Stimulated activated memory B cell treated with anti-CD40 and anti-IgM and Interleukin-4, amounts not matched to agents 10 μg/mL and 1 μg/mL and 100 μg/mL, for 72 hours (primary cell): ENCODE measurements around the gene GLCCI1.

Experiments
- ATAC-seq: fragments of 150-1000 bp; cut with Tn5 transposase; 2 replicates; pipeline ENCODE4 v1.10.0; 2021
- H3K27ac Mint-ChIP-seq: one replicate; pipeline ENCODE4 v1.8.0; 2022; ENCODE audit warnings: mild to moderate bottlenecking, mixed read lengths
- H3K27me3 Mint-ChIP-seq: one replicate; pipeline ENCODE4 v1.8.0; 2022; ENCODE audit warnings: mixed read lengths
- H3K36me3 Mint-ChIP-seq: one replicate; pipeline ENCODE4 v1.8.0; 2022; ENCODE audit warnings: mixed read lengths
- H3K4me1 Mint-ChIP-seq: one replicate; pipeline ENCODE4 v1.8.0; 2022; ENCODE audit warnings: mixed read lengths
- H3K4me3 Mint-ChIP-seq: one replicate; pipeline ENCODE4 v1.8.0; 2022; ENCODE audit warnings: mild to moderate bottlenecking, moderate library complexity, mixed read lengths
- H3K9me3 Mint-ChIP-seq: one replicate; pipeline ENCODE4 v1.8.0; 2022; ENCODE audit warnings: mixed read lengths

Gene GLCCI1

DNA sequence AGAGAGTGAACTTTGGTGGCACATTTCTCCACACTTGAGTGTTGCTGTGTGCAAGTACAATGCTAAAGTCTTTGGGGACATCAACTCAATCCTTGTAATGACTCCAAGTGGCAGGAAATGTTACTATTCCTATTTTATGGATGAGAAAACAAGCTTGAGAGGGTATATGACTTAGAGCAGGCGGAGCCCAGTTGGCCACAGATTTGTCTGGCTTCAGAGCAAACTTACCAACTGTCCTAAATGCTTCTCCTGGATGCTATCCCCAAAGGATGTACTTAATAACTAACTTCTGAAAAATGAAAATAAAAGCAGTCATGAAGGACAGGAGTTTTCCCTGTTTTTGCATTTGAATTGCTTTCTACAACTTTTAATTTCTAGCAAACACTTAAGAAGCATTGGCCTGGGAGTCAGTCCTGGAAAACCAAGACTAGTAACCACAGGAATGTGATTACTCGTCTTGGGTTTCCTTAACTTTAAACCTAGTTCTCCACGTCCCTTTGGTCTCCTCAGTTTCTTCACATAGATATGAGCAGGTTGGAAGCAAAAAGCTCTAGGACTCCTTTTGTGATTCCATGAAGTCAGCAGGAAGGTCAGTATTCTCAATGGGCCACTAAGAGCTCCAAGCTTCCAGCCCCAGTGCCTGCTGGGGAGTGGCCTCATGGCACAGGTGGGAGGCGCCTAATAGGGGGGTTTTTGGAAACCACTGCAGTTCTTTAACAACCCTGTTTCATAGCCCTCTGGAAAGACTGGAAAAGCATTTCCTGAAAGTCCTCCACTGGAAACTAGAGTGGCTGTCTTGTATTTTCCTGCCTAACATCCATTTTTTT lies 140.8 kb downstream of the GLCCI1 start:
- peaks cover 34% of the 10 kb centered on the region for H3K4me1 Mint-ChIP-seq
- no peak for ATAC-seq
- no peak overlapping the region for H3K4me3 Mint-ChIP-seq
- H3K36me3 Mint-ChIP-seq, result peaks cover 13% of the 10 kb centered on the region
- no peaks in the 10 kb centered on the region for H3K27me3 Mint-ChIP-seq
- no peak overlapping the region for H3K27ac Mint-ChIP-seq
- peaks cover 4% of the 10 kb centered on the region for H3K9me3 Mint-ChIP-seq

DNA sequence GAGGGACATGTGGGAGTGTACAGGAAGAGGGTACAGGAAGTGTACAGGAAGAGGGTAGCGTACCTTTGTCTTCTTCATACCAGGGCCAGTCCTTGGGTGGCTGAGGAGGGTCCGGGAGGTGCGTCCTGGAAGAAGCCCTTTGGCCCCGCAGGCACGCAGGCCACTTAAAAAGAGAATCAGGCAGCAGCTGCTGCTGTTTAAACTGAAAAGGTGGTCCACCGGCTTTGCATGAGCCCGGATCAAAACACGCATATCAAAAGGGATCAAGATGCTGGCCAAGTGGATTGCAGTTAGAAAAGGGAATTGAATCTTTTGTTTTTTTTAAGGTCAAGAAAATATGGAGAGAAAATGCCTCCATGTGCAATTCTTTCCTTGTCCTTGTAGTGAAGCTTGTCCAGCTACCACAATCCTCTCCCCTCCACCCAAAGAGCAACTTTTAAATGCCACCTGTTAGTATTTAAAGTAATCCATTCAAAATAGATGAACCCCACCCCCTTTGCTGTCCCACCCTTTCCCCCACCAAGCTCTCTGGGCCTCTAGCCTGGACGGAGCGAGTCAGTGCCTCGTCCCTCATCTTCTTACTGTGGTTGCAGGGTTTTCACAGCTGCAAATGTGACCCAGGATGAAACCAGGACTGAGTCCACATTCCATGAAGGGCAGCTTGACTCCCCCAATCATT lies 142.8 kb downstream of the GLCCI1 start:
- Mint-ChIP-seq H3K4me3 (no peak overlapping the region), H3K4me1 (peaks cover 54% of the 10 kb centered on the region), H3K27ac (peak overlapping the region; percentile 14), H3K9me3 (peaks cover 4% of the 10 kb centered on the region), H3K36me3 (peaks cover 21% of the 10 kb centered on the region), H3K27me3 (no peaks in the 10 kb centered on the region)
- no peak for ATAC-seq

- no peak overlapping the region for H3K4me3 Mint-ChIP-seq
- peaks cover 8% of the 10 kb centered on the region for H3K9me3 Mint-ChIP-seq
- H3K4me1 Mint-ChIP-seq, result peaks cover 67% of the 10 kb centered on the region
- peaks cover 21% of the 10 kb centered on the region for H3K36me3 Mint-ChIP-seq
- no peak for ATAC-seq
- H3K27ac Mint-ChIP-seq, result peak overlapping the region; percentile 83
- no peaks in the 10 kb centered on the region for H3K27me3 Mint-ChIP-seq
Measured at GRCh38 chr7:8112685-8113084, 144.1 kb downstream of the GLCCI1 start.

DNA sequence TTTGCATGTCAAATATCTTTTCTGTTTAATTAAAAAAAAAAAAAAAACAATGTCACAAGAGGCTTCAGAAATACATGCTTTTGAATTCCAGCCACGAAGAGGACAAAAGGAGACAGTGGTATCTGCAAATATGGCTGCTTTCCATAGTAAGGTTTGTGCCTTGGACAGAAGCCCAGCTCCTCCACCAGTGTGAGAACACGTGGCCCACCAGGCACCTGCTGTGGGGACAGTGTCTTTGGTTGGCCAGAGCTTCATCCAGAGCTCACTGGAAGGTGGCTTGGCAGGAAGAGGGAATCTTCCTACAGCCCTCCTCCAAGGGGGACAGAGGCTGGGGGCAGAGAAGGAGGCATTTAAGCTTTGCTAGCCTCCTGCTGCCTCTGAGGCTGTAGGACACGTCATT lies 144.6 kb downstream of the GLCCI1 start:
- no peaks in the 10 kb centered on the region for H3K27me3 Mint-ChIP-seq
- peak overlapping the region; percentile 83 for H3K27ac Mint-ChIP-seq
- no peak overlapping the region for H3K4me3 Mint-ChIP-seq
- ATAC-seq, result no peak
- H3K9me3 Mint-ChIP-seq, result peaks cover 8% of the 10 kb centered on the region
- peaks cover 21% of the 10 kb centered on the region for H3K36me3 Mint-ChIP-seq
- H3K4me1 Mint-ChIP-seq, result peaks cover 67% of the 10 kb centered on the region

GRCh38 chr7:8114175-8114574 lies 145.6 kb downstream of the GLCCI1 start:
- no peaks in the 10 kb centered on the region for H3K27me3 Mint-ChIP-seq
- peaks cover 67% of the 10 kb centered on the region for H3K4me1 Mint-ChIP-seq
- peak overlapping the region; percentile 5 for H3K4me3 Mint-ChIP-seq
- peaks cover 8% of the 10 kb centered on the region for H3K9me3 Mint-ChIP-seq
- H3K36me3 Mint-ChIP-seq, result peaks cover 21% of the 10 kb centered on the region
- ATAC-seq, result peak; percentile 66
- peak overlapping the region; percentile 83 for H3K27ac Mint-ChIP-seq

DNA sequence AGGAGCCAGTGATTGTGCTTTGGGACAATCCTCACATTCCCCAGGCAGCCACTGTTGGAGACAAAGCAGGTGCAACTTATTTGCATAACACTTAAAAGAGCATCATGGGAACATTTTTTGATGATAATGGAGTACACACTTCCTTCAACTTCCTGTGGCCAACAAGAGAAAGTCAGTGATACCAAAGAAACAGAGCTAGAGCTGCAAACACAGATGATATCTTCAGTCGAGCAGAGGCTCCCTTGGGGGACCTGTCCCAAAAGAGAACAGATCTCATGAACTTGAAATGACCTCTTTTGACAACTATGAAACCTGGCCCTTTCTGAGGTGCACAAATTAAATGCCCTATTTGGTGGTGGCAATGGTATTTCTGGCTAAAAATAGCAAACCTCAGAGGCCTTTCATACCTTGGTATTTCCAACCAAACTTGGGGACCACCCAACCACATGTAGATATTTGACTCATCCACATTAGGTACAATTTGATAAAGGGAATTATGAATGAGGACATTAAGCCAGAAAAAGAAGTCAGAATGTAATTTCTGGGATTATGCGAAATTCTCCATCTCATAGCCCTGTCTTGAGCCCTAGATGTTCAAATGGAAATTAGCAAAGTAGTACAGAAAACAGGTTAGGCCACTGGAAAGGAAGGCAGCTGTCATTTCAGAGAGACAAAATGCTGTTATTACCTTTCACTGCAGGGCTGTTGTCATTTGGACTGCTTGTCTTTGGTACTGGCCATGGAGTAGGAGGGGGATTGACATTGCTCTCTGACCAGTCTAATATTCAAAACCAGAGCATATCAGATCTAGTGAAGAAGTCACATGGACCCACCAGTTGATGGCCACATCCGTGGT lies 147.2 kb downstream of the GLCCI1 start:
- H3K9me3 Mint-ChIP-seq, result peaks cover 8% of the 10 kb centered on the region
- peak; percentile 96 for ATAC-seq
- peaks cover 66% of the 10 kb centered on the region for H3K4me1 Mint-ChIP-seq
- H3K36me3 Mint-ChIP-seq, result peaks cover 21% of the 10 kb centered on the region
- peak overlapping the region; percentile 83 for H3K27ac Mint-ChIP-seq
- H3K27me3 Mint-ChIP-seq, result no peaks in the 10 kb centered on the region
- H3K4me3 Mint-ChIP-seq, result no peak overlapping the region

GRCh38 chr7:8117195-8117594 lies 148.6 kb downstream of the GLCCI1 start:
- Mint-ChIP-seq H3K27ac (no peak overlapping the region), H3K9me3 (peaks cover 8% of the 10 kb centered on the region), H3K4me1 (peaks cover 51% of the 10 kb centered on the region), H3K27me3 (no peaks in the 10 kb centered on the region), H3K4me3 (no peak overlapping the region), H3K36me3 (peaks cover 21% of the 10 kb centered on the region)
- no peak for ATAC-seq

- no peak for ATAC-seq
- H3K9me3 Mint-ChIP-seq, result peaks cover 4% of the 10 kb centered on the region
- no peak overlapping the region for H3K4me3 Mint-ChIP-seq
- peaks cover 10% of the 10 kb centered on the region for H3K36me3 Mint-ChIP-seq
- peaks cover 34% of the 10 kb centered on the region for H3K4me1 Mint-ChIP-seq
- H3K27ac Mint-ChIP-seq, result no peak overlapping the region
- H3K27me3 Mint-ChIP-seq, result no peaks in the 10 kb centered on the region
Measured at GRCh38 chr7:8119262-8119661, 150.7 kb downstream of the GLCCI1 start.

GRCh38 chr7:8120390-8121058 lies 151.9 kb downstream of the GLCCI1 start:
- H3K4me1 Mint-ChIP-seq, result peaks cover 29% of the 10 kb centered on the region
- H3K4me3 Mint-ChIP-seq, result no peak overlapping the region
- no peaks in the 10 kb centered on the region for H3K27me3 Mint-ChIP-seq
- H3K36me3 Mint-ChIP-seq, result peaks cover 5% of the 10 kb centered on the region
- H3K9me3 Mint-ChIP-seq, result peaks cover 4% of the 10 kb centered on the region
- no peak for ATAC-seq
- no peak overlapping the region for H3K27ac Mint-ChIP-seq

GRCh38 chr7:8121243-8121642 lies 152.6 kb downstream of the GLCCI1 start:
- Mint-ChIP-seq H3K36me3 (peaks cover under 1% of the 10 kb centered on the region), H3K9me3 (peaks cover 4% of the 10 kb centered on the region), H3K4me3 (no peak overlapping the region), H3K27me3 (no peaks in the 10 kb centered on the region), H3K4me1 (peaks cover 29% of the 10 kb centered on the region), H3K27ac (no peak overlapping the region)
- no peak for ATAC-seq

GRCh38 chr7:8125680-8126444 lies 157.3 kb downstream of the GLCCI1 start:
- ATAC-seq, result peak; percentile 97
- no peaks in the 10 kb centered on the region for H3K9me3 Mint-ChIP-seq

DNA sequence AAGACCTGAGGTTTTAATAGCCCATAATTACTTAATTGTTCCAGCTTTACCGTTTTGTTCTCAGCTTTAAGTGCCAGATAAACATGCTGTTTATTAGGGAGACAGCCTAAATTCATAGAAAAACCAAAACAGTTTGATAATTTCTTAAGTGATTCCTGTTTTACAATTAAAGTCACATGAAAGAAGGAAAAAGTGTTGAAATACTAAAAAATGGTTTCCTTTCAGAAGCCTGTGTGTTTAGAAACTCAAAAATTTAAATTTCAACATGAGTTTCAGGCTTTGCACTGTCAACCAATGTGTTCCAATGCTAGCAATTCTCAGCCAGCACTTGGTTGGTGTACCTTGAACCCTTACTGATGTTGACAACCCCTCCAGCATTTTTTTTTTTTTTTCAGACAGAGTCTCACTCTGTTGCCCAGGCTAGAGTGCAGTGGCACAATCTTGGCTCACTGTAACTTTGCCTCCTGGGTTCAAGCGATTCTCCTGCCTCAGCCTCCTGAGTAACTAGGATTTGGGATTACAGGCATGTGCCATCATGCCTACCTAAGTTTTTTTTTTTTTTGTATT lies 158.1 kb downstream of the GLCCI1 start:
- Mint-ChIP-seq H3K27ac (peak overlapping the region; percentile 90), H3K4me3 (no peak overlapping the region), H3K36me3 (no peaks in the 10 kb centered on the region), H3K9me3 (no peaks in the 10 kb centered on the region), H3K4me1 (peaks cover 46% of the 10 kb centered on the region), H3K27me3 (no peaks in the 10 kb centered on the region)
- ATAC-seq, result no peak

More at GRCh38 chr7:8125680-8126444, 157.3 kb downstream of the GLCCI1 start:
- Mint-ChIP-seq H3K27ac (peak overlapping the region; percentile 90), H3K27me3 (no peaks in the 10 kb centered on the region), H3K4me3 (peak overlapping the region; percentile 18), H3K36me3 (no peaks in the 10 kb centered on the region), H3K4me1 (peaks cover 44% of the 10 kb centered on the region)

- no peak for ATAC-seq
- H3K27me3 Mint-ChIP-seq, result no peaks in the 10 kb centered on the region
- no peaks in the 10 kb centered on the region for H3K9me3 Mint-ChIP-seq
- H3K27ac Mint-ChIP-seq, result peak overlapping the region; percentile 62
- H3K4me3 Mint-ChIP-seq, result peak overlapping the region; percentile 25
- no peaks in the 10 kb centered on the region for H3K36me3 Mint-ChIP-seq
- H3K4me1 Mint-ChIP-seq, result peaks cover 66% of the 10 kb centered on the region
Measured at GRCh38 chr7:8128449-8129317, 160.1 kb downstream of the GLCCI1 start.
